HG02852 (cell line): ENCODE measurements around the gene PTPRE.
A peak's percentile ranks its signal among the peaks of the same experiment; 100 is the strongest.
"Not testable (repeated sequence)": the region's sequence is repeated elsewhere in the genome, so short reads cannot be mapped to it uniquely, and the experiment has no call there.

Experiments used
- ATAC-seq: cut with Tn5 transposase; IDR thresholded peaks from one replicate; pipeline ENCODE4 v1.9.1; 2021; ENCODE audit warnings: mild to moderate bottlenecking, moderate library complexity; ENCODE audit not compliant: unreplicated experiment

Gene PTPRE

DNA sequence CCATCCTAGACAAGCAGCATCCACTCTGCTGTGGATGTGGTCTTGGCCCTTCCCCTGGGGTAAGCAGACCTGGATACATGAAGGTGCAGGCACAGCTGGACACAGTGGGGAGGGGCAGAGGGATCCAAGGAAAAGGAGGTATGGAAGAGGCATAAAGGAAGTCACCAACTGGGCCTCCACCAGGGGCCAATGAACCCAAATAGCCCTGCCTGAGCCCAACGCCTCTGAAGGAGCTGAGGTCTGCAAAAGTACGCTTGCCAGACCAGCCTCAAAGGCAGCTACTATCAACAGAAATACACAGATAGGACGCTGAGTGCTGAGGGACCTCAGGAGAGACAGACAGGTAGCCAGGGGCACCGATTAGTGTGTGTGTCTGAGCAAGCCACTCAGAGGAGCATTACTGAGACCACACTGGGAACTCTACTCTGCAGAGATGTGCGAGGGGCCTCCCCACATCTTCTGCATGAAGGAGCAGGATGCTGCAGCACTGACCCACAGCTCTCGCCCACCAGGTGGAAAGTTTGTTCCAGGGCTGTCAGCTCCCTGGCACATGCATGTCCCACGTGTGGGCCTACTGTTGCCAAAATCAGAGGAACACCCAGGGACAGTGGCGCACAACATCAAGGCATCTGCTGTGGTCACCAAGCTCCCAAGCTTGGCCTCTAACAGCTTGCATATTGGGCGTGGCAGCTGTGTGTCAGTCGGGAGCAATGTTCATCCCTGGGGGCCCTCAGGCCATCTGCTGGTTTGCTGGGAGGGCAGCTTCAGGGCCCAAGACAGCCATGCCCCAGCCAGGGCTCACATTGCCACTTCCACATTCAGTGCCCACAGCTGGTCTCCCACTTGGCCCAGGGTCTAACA is 179.3 kb downstream of the PTPRE start:
- ATAC-seq: no peak

DNA sequence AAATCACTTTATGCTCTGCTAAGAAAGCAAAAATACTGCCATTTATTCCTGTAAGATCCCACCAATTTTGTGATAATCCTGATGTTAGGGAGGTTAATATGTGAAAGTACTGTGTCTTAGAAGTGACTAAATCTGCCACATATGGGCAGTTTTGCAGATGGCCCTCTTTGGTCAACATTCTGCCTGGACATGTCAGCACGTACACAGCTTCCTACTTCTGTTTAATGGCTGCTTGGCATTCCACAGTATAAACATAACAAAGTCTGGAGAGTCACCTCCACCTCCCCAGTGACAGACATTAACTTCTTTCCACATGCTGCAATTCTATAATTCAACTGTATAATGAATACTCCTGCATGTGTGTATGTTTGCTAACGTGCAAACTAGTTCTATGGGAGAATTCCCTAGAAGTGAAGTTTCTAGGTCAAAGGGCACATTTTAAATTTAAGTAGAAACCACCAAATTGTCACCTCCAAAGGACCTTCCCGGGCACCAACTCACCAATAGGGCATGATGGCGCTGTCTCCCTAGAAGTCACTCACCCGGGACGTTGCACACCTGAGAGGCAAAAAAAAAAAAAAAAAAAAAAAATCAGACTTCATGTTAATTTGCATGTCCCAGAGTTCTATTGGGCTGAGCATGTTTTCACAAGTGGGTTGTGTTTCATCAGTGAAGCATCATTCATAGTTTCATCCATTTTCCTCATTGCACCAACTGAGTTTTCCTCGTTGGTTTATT is 180.4 kb downstream of the PTPRE start:
- ATAC-seq: no peak

DNA sequence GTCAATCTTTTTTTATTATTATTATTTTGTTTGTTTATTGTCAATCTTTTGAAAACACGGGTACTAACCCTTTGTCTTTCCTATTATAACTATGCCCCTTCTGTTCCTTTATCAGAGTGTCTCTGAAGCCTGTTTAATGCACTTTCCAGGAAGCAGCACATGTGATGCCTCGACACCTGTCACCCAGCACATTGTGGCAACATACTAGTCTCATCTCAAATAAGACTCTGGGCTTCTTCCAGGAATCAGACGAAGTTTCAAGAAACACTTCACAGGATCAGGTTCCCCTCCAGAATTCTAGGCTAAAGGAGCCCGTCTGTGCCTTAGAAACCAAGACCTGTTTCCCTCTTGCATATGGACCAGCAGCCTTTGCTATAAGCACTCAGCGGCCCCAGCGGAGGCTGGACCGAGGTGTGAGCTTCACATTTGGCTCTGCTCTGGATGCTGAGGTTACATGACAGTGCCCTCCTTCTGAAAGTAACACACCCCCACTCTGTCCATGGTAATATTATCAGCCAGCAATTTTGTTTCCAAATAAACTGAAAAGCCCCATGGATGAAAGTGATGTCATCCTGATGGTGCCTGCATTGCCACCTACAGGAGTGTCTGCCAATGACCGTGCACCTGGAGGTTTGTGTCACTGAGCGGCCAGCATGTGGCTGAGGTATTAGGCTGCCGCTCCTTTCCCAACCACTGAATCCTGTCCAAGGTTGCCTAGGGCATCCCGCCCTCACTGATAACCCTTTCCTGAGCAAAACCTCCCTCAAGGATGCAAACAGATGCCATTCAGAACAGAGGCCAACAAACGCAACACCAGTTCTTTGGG is 181.2 kb downstream of the PTPRE start:
- ATAC-seq: no peak

DNA sequence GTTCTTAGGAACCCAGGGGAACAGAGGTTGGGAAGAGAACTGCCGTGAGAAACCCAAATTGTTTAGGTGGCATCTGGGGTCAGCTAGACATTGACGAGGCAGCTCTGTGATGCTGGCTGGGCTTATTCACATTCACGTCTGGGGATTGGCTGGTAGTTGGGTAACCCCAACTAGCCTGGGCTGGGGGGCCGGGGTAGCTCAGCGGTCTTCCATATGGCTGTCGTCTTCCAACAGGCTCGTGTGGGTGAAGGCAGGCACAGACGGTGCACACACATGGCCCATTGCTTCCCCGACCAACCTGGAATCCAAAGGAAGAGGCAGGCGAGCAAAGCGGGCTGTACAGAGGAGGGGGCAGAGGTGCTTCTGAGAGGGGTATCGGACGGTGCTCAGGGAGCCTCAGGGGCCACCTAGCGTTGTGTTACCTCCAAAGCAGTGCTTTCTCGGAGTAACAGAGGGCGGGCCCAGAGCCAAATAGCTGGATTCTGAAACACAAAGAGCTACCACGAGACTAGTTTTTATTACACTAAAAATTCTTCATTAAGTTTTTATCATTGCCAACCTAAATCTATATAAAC is 184.8 kb downstream of the PTPRE start:
- ATAC-seq: no peak

DNA sequence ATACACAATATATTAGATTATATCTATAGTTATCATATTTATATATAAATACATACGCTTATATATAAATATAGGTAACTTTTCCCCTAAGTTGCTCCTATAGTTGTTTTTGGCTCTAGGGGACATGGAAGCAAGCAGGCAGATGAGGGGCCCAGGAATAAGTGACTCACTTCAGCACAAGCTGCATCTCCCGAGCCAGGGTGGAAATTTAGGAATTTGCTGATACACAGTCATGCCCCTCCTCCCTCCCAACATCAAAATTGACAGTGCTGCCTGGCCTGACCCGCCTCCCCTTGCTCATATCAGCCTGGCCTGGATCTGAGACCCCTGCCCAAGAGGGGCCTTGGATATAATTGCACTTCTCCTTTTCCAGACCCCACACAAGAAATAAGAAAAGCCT is 185.6 kb downstream of the PTPRE start:
- ATAC-seq: no peak

DNA sequence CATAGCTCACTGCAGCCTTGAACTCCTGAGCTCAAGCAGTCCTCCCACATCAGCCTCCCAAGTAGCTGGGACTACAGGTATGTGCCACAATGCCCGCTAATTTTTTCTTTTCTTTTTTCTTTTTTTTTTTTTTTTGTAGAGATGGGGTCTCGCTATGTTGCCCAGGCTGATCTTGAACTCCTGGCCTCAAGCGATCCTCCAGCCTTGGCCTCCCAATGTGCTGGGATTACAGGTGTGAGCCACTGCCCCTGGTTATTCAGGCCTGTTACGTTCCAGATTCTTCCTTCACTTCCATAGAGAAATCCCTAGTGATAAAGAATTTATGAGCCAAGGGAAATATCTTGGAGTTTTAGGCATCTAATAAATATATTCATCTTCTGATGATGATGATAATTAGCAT is 187.7 kb downstream of the PTPRE start:
- not testable (repeated sequence) for ATAC-seq

DNA sequence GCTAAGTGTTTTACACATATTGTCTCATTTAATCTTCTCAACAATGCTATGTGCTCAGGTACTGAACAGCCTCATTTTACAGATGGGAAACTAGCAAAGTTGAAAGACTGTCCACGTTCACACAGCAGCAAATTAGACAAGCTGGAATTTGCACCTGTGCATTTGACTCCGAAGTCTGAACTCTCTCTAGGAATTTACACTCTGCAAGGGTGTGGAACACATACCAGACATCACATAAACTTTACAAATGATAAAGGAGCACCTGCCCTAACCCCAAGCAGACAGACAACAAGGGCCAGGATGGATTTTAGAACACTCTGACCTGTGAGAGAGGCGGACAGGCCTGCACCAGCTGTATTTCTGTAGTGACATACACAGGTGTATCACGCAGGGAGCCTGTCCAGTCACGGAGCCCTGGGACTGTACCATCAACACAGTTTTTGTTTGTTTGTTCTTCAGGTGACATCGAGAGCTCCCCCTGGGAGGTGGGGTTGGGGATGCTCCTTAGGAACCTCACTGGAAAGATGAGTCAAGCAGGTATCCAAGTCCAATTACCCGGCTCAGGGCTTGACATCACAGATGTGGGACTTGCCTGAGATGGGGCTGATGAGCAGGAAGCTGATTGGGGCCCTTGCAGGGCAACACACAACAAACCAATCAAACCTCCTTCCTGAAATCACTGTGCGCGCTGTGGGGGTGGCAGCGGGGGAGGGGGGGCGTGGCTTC is 188.3 kb downstream of the PTPRE start:
- peak; percentile 75 for ATAC-seq

DNA sequence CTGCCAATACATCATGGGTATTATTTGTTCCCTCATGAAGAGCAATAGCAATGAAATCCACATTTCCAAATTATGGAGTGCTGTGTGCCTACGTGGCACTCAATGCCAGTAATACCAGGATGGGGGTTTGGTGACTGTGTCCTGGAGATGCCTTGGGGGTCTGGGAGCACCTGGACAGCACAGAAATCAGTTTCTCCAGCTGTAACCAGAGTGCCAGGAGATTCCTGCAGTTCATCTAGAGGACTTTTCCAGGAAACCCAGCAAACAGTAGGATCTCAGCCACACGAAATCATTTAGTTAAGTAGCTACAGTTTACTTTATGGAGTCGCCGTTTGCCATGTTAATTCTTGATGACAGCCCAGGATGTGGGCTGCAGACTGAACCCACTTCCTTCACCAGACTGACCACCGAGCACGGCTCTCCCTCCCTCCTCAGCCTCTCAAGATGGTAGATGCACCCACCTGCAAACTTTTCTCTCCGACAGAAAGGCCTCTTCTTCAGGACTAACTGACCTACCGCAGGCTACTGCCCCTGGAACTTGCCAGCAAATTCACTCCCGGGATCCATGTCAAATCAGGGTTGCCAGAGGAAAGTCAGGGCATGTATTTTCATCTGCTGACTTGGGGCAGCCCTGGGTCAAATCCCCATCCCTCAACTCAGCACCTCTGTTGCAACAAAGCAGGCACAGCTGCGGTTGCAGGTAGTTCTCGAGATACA is 189.0 kb downstream of the PTPRE start:
- peak; percentile 38 for ATAC-seq

DNA sequence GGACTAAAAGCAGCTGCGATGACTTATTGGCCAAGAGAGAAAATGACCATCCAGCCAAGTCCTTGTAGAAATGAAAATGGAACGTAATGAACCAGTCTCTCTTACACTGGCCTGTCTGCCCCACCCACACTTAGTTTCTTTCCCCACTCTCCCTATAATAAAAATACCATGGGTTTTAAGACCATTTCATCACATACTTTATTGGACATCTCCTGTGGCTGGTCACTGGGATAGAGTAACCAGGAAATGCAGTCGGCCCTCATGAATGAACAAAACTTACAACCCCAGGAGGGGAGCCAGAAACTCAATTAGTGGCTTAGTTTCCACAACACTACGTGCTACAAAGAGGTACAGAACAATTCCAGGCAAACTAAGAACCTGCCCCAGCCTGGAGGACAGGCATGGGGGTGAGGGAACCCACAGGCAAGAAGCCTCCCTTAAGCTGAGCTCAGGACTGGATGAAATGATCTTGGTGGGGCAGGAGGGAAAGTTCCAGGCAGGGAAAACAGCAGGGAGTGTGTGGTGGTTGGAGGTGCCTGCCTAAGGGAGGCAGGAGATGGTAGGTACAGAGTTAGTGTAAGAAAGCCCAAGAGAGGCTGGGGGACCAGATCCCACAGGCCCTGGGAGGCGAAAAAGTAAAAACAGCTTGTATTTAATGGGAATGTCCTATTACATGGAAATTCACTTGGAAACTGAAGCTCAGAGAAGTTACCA is 189.7 kb downstream of the PTPRE start:
- ATAC-seq: no peak

DNA sequence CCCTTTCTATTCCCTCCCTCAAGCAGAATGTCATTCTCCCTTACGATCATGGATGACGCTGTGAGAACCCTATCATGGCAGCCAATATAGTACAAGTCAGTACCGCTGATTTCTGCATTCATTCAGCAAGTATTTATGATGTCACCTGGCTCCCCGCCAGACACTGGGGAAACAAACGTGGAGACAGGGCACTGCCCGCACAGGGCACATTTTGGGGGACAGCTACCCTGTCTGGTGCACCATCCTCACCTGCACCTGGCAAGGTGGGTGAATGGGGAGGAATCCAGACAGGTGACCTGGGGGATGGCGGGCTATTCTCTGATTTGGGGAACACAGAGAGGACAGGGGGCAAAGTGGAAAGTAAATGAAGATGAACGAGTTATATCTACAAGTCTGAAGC is 190.9 kb downstream of the PTPRE start:
- ATAC-seq: no peak

DNA sequence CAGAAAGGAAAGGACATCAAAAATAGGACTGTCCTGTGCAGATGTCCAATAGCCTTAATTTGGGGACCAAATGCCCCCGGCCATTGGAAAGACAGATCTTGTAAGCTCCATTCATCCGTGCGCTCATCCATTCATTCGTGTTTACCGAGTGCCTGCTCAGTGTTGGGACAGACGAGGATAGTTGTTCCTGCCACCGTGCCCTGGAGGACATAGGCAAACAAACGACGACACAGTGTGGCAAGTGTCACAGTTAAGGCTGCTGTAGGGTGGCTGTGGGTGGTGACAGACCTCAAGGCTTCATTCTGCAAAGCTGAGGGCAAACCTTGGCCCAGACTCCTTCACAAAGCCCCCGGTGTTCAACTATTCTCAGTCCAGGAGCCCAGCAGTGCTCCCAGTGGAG is 191.7 kb downstream of the PTPRE start:
- no peak for ATAC-seq

DNA sequence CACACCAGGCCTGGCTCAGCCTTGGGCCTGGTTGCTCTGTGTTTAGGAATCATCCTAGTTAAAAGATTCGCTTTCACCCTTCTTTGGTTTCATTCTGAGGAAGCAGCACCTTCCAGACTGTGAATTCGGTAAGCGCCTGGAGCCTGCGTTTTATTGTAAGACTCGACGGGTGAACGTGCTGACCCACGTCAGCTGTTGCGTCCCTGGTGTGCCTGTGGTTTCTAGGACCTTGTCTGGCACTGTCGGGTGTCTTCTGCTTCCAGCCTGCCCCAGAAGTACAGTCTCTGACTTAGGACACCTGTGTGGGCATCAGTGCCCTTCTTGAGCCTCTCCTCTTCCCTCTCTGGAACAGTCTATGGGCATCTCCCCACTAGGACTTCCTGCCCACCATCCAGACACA is 193.0 kb downstream of the PTPRE start:
- no peak for ATAC-seq

DNA sequence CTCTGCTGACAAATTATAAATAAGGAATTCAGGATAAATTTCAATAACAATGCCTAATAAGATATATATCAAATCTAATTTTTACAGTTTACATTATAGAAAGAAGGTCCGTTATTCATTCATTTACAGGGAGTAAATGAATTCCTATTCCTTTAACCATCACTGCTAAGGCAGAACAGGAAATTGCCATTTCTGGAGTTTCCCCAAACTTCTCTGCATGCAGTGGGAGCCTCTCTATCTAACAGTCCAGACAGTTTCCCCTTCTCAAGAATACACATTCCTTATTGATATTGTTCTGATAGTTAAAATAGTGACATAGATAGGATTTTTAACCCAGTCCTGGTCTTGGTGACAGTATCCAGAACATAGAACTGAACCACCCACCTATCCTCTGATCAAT is 195.0 kb downstream of the PTPRE start:
- ATAC-seq: no peak

DNA sequence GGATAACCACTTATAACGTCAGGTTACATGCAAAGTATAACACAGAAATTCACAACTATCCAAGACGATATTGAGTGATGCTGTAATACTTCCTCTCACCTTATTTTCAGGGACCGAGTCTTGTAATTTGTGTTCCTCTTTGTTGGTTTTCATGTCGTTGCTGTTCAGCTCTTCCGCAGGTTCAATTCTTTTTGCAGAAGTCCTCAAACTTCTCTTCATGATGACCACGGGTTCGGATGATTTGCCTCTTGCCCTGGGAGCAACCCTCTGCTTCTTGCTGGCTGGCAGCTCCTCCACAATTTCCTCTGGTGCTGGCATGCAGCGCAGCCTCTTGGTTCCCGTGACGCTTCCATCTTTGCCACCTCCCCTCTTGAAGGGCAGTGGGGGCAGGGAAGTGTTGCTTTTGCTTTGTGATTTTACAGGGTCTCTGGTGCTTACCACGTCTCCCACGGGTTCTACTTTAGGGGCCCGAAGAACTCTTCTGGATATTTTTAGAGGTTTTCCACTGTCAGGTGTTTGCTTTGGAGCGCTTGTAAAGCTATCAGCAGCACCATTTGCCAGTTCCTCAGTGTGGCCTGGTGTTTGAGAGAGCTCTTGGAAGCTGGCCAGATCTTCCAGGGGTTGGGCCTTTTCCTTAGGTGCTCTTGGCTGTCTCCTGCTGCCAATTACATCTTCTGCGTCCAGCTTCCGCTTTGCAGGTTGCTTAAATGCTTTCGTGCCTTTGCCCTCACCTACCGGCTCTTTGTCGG is 195.8 kb downstream of the PTPRE start:
- no peak for ATAC-seq

DNA sequence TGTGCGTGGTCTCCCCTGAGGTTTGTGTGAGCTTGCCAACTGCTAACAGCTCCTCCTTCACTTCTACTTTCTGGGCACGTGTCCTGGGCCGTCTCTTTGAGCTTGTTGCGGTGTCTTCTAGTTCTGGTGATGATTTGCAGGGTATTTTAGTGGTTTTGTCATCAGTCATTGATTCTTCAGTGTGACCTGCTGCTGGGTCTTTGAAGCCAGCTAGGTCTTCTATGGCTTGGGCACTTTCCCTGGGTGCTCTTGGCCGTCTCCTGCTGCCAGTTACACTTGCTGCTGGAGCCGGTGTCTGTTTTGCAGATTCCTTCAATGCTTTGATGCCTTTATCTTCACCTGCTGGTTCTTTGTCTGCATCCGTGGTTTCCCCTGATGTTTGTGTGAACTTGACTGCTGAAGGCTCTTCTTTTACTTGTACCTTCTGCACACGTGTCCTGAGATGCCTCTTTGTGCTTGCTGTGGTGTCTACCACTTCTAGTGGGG is 196.4 kb downstream of the PTPRE start:
- no peak for ATAC-seq

DNA sequence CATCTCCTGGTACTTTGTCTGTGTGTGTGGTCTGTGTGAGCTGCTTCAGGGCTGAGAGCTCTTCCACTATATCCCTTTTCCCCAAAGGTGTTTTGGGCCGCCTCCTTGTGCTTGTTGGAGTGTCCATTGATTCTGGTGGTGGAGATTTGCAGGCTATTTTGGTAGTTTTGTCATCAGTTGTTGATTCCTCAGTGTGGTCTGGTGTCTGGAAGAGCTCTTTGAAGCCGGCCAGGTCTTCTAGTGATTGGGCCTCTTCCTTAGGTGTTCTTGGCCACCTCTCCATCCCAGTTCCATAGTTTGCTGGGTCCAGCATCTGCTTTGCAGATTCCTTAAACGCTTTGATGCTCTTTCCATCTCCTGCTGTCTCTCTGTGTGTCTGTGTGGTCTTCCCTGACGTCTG is 198.5 kb downstream of the PTPRE start:
- no peak for ATAC-seq

DNA sequence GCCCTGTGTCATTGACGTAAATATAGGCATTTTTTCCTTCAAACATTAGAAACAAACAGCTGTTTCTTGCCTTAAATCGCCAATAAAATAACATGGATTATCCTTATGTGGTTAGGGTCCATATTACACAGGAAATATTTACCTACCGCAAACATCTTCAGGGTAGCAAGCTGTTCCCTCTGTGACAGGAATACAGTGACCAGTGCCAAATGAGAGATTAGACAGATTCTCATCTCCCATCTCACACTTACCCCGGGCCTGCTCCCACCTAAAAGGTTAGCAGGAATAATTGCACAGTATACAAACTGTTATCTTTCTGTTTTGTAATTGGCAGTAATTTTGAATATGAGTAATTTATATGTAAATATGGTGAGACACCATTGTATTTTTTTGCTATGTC is 202.8 kb downstream of the PTPRE start:
- no peak for ATAC-seq

DNA sequence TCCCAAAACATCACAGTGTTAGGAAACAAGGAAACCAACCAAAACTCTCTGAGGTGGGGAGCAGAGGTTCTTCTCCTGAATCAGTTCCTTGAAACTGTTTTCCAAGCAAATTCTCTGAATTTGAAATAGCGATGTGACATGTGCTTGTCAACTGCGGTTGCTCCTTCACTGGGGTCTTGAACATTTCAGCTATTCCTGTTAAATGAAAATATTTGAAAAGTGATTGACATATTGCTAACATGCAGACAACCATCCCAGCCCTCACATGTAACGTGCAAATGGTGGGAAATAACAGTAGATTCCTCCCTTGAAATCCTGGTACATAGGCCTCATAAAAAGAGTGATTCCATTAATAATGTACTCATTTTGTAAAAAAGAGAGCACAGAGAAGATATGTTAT is 203.4 kb downstream of the PTPRE start:
- no peak for ATAC-seq
